Panc1 (cell line): ENCODE measurements around the gene ARL5C. TPM values are rescaled to one million over a fixed set of nuclear protein-coding genes. Genes with fewer than 3 reads are reported as not detected.

Experiments
- ATAC-seq: fragments of 200-7000 bp; cut with Tn5 transposase; 2 replicates; pipeline ENCODE4 v1.9.1; 2020; ENCODE audit warnings: mild to moderate bottlenecking, moderate library complexity
- BruUV-seq: library from RNA; stranded (reverse); fragments of 400-500 nt; replicated peaks from 2 replicates; lab custom pipeline; 2021; lab: Mats Ljungman, UMichigan
- CTCF ChIA-PET: fragments of 300-600 bp; sonication (Branson Sonifier 250); formaldehyde crosslinking; loops from one replicate; lab custom pipeline; 2022; ENCODE audit warnings: antibody characterized with exemption; lab: Charles Lee
- POLR2A ChIA-PET: fragments of 300-600 bp; sonication (Branson Sonifier 250); formaldehyde crosslinking; loops from one replicate; lab custom pipeline; 2022; ENCODE audit warnings: antibody characterized with exemption; lab: Charles Lee
- DNase-seq: peaks from one replicate; pipeline ENCODE4 v3.0.0-alpha.2; 2010; ENCODE audit warnings: low read depth, low spot score
- H3K27ac ChIP-seq: 2 replicates; pipeline ENCODE4 v1.5.1; 2011; ENCODE audit warnings: mild to moderate bottlenecking, low read length, inconsistent platforms
- H3K27me3 ChIP-seq: fragments of 200-500 bp; sonication (Bioruptor generic); 2 replicates; pipeline ENCODE4 v1.6.0; 2014; ENCODE audit warnings: low read length, inconsistent platforms; ENCODE audit not compliant: control insufficient read depth, insufficient read depth
- H3K36me3 ChIP-seq: fragments of 200-500 bp; sonication (Bioruptor generic); 2 replicates; pipeline ENCODE4 v1.5.1; 2014; ENCODE audit warnings: inconsistent platforms, mild to moderate bottlenecking, low read length, moderate library complexity; ENCODE audit not compliant: control insufficient read depth, insufficient read depth
- H3K4me1 ChIP-seq: 2 replicates; pipeline ENCODE4 v1.5.1; 2011; ENCODE audit warnings: inconsistent platforms, mild to moderate bottlenecking, low read length, moderate library complexity; ENCODE audit not compliant: control insufficient read depth, insufficient read depth
- H3K4me3 ChIP-seq, 2 experiments: 2 replicates each; pipeline ENCODE4 v1.5.1; 2011 to 2012; ENCODE audit warnings: low read depth in 2 of 2, low read length in 2 of 2, mild to moderate bottlenecking in 2 of 2, inconsistent platforms in 1 of 2, moderate library complexity in 1 of 2
- H3K9me3 ChIP-seq: fragments of 200-500 bp; sonication (Bioruptor generic); 2 replicates; pipeline ENCODE4 v1.5.1; 2014; ENCODE audit warnings: low read depth, mild to moderate bottlenecking, inconsistent platforms, low read length, moderate library complexity; ENCODE audit not compliant: control insufficient read depth, insufficient read depth
- POLR2AphosphoS5 ChIP-seq: IDR thresholded peaks from 2 replicates; pipeline ENCODE4 v1.6.1; 2012; ENCODE audit warnings: mild to moderate bottlenecking, low read depth, low read length, moderate library complexity
- SIN3A ChIP-seq: IDR thresholded peaks from 2 replicates; pipeline ENCODE4 v1.6.1; 2012; ENCODE audit warnings: low read depth, mild to moderate bottlenecking, low read length, moderate library complexity, borderline replicate concordance; ENCODE audit not compliant: insufficient read depth
- TCF7L2 ChIP-seq: IDR thresholded peaks from 2 replicates; pipeline ENCODE4 v1.6.1; 2011; ENCODE audit warnings: mild to moderate bottlenecking, low read depth, low read length, inconsistent platforms
- in situ Hi-C: cut with HindIII; loops from 2 replicates; pipeline ENCODE4 v1.10.0; 2016; ENCODE audit warnings: low sequenced_read_pairs, low pct_unique_long_range_greater_than_20kb
- intact Hi-C: fragments of 100-400 bp; cut with micrococcal nuclease; formaldehyde crosslinking; loops from one replicate; pipeline ENCODE4 v1.10.0; 2022; ENCODE audit not compliant: unreplicated experiment
- total RNA-seq: library from RNA; stranded (reverse); gene quantifications from one replicate; pipeline ENCODE4 v1.2.1, GENCODE V29; 2021; ENCODE audit not compliant: unreplicated experiment
- TF ChIP-seq, protein P1 (sequence below): fragments of 450-650 bp; IDR thresholded peaks from 2 replicates; pipeline ENCODE4 v1.5.1; 2017; ENCODE audit warnings: mild to moderate bottlenecking
- TF ChIP-seq, protein P2 (sequence below), 2 experiments: IDR thresholded peaks; 2 replicates each; pipeline ENCODE4 v1.6.1; 2011 to 2012; ENCODE audit warnings: low read depth in 2 of 2, control low read depth in 1 of 2, low read length in 1 of 2, mild to moderate bottlenecking in 1 of 2, moderate library complexity in 1 of 2; ENCODE audit not compliant: insufficient read depth in 1 of 2

The ARL5C gene
- total RNA-seq, 1 experiment from 2014 or later = not detected

DNA sequence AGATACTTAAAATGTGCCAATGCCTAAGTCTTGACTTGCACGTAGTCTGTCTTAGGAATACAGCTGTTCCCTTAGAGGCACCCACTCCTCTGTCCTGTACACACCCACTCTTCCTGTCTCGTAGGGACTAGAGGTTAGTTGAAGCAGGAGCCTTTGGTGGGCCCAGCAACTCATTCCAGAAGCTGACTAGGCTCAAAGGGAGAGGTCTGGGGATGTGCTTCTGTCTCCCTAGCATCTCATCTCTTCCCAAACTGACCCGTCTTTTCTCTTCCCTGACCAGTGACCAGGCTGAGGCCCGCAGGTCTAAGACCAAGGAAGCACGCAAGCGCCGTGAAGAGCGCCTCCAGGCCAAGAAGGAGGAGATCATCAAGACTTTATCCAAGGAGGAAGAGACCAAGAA, 38.3 kb upstream of the ARL5C start:
- Histone ChIP-seq H3K4me1 (peaks cover 4% of the 10 kb centered on the region), H3K36me3 (peaks cover 15% of the 10 kb centered on the region; the same call in 1 of the 2 replicates), H3K9me3 (no peaks in the 10 kb centered on the region), H3K27me3 (no peaks in the 10 kb centered on the region), H3K4me3 (no peak overlapping the region), H3K27ac (no peak overlapping the region)
- ATAC-seq = no peak
- in situ Hi-C loops = no loop called here
- CTCF ChIA-PET = no interaction called here
- no TSS peak for BruUV-seq
- no peak for DNase-seq
- TF ChIP-seq, protein P1, sequence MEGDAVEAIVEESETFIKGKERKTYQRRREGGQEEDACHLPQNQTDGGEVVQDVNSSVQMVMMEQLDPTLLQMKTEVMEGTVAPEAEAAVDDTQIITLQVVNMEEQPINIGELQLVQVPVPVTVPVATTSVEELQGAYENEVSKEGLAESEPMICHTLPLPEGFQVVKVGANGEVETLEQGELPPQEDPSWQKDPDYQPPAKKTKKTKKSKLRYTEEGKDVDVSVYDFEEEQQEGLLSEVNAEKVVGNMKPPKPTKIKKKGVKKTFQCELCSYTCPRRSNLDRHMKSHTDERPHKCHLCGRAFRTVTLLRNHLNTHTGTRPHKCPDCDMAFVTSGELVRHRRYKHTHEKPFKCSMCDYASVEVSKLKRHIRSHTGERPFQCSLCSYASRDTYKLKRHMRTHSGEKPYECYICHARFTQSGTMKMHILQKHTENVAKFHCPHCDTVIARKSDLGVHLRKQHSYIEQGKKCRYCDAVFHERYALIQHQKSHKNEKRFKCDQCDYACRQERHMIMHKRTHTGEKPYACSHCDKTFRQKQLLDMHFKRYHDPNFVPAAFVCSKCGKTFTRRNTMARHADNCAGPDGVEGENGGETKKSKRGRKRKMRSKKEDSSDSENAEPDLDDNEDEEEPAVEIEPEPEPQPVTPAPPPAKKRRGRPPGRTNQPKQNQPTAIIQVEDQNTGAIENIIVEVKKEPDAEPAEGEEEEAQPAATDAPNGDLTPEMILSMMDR = no peak
- TF ChIP-seq SIN3A (no peak), POLR2AphosphoS5 (no peak), TCF7L2 (no peak)
- TF ChIP-seq, protein P2, sequence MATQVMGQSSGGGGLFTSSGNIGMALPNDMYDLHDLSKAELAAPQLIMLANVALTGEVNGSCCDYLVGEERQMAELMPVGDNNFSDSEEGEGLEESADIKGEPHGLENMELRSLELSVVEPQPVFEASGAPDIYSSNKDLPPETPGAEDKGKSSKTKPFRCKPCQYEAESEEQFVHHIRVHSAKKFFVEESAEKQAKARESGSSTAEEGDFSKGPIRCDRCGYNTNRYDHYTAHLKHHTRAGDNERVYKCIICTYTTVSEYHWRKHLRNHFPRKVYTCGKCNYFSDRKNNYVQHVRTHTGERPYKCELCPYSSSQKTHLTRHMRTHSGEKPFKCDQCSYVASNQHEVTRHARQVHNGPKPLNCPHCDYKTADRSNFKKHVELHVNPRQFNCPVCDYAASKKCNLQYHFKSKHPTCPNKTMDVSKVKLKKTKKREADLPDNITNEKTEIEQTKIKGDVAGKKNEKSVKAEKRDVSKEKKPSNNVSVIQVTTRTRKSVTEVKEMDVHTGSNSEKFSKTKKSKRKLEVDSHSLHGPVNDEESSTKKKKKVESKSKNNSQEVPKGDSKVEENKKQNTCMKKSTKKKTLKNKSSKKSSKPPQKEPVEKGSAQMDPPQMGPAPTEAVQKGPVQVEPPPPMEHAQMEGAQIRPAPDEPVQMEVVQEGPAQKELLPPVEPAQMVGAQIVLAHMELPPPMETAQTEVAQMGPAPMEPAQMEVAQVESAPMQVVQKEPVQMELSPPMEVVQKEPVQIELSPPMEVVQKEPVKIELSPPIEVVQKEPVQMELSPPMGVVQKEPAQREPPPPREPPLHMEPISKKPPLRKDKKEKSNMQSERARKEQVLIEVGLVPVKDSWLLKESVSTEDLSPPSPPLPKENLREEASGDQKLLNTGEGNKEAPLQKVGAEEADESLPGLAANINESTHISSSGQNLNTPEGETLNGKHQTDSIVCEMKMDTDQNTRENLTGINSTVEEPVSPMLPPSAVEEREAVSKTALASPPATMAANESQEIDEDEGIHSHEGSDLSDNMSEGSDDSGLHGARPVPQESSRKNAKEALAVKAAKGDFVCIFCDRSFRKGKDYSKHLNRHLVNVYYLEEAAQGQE (IDR thresholded peaks at IDR 0.05; ENCODE audit: insufficient read depth in 1 of 2, low read depth in 2 of 2, low read length in 1 of 2) = no peak
- POLR2A ChIA-PET = no interaction called here
- intact Hi-C loops = no loop called here

DNA sequence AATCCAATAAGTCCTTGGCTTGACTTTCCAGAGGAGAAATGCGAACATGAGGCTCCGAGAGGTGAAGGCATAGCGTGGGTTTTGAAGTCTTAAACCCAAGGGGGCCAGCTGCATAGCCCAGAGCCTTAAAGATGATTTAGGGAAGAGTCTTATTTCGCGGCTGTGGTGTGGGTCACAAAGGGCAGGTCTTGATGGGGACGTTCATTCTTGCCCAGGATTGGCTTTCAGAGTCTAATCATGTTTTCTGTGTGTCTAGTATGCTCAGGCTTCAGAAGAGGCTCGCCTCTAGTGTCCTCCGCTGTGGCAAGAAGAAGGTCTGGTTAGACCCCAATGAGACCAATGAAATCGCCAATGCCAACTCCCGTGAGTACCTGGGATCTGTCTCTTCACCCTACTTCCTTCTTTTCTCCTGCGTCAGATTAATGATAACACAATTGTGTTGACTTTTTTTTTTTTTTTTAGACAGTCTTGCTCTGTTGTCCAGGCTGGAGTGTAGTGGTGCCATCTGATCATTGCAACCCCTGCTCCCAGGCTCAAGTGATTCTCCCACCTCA, 35.1 kb upstream of the ARL5C start:
- no TSS peak for BruUV-seq

More for the DNA sequence above, 35.1 kb upstream of the ARL5C start:
- TF ChIP-seq POLR2AphosphoS5 (peak; percentile 40; the same call in 1 of the 2 replicates), SIN3A (no peak), TCF7L2 (no peak)
- TF ChIP-seq, protein P1 = no peak
- CTCF ChIA-PET = no interaction called here
- Histone ChIP-seq H3K4me3 (peak overlapping the region; percentile 78 to 93), H3K9me3 (no peaks in the 10 kb centered on the region), H3K27me3 (no peaks in the 10 kb centered on the region), H3K36me3 (peaks cover 15% of the 10 kb centered on the region; the same call in 1 of the 2 replicates), H3K4me1 (peaks cover 20% of the 10 kb centered on the region), H3K27ac (peak overlapping the region; percentile 97)
- no peak for ATAC-seq
- no peak for DNase-seq
- in situ Hi-C loops (no loop called here), intact Hi-C loops (no loop called here)
- POLR2A ChIA-PET = no interaction called here
